ENCODE results near the gene GOLGA8N.
A peak's percentile ranks its signal among the peaks of the same experiment; 100 is the strongest.

GOLGA8N gene

GRCh38 chr15:32652178-32652577 is 58.9 kb downstream of the GOLGA8N start:
- no peak for DNase-seq

DNA sequence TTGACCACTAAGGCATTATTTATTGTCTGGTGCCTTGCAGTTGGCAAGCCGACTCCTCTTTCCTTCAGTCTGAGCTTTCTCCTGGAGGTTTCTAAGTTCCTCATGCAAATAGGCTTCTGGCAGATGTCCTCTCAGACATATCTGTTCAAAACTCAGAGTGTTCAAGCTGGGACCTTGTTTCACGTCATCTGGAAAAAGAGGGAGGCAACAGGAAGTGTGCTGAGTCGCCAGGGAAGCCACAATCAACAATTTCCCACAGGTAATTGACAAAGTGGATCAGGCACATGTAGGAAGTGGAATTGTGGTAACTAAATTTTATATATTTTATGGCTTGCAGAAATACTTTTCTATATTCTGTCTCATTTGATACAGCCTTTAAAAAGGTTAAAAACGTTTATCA is 62.8 kb downstream of the GOLGA8N start:
- DNase-seq: peak; percentile 44

DNA sequence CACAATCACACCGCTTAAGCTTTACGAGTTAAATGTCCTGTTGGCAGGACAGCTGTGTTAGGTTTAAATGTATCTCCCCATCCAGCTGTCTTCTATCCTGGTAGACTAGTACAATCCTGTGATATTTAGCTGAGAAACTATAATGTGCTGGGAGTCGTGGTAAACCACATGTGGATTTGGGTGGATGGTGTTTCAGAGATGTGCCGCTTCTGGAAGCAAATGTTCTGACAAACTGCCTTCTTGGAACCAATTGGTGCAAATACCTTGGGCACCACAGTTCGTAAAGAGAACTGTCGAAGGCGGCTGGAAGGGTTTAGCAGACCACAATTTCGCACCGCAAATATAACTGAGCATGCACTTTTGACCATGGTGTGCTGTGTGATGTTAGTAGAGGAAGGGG is 63.2 kb downstream of the GOLGA8N start:
- DNase-seq: no peak

Measured in NCI-H526 treated with DMSO at 0.1 percent for 48 hours (cell line).